Measurements from ENCODE around the gene IL23R.
"Not testable (repeated sequence)": the region's sequence is repeated elsewhere in the genome, so short reads cannot be mapped to it uniquely, and the experiment has no call there.

IL23R gene

GRCh38 chr1:67146539-67146938, 19.7 kb upstream of the IL23R start:
- no peak for DNase-seq (ENCODE audit: insufficient read length, low spot score)
- no peak for FAIRE-seq
- no peak for TF ChIP-seq SPI1 (IDR thresholded peaks at IDR 0.05; ENCODE audit: low read depth, low read length)
- TF ChIP-seq POLR2A (IDR thresholded peaks at IDR 0.05; ENCODE audit: low read depth, low read length): no peak
- TF ChIP-seq TAF1 (IDR thresholded peaks at IDR 0.05; ENCODE audit: low read depth, low read length): no peak
- no peak for TF ChIP-seq POU2F2 (IDR thresholded peaks at IDR 0.05; ENCODE audit: low read depth, low read length)
- no peak for TF ChIP-seq PAX5 (IDR thresholded peaks at IDR 0.05; ENCODE audit: insufficient read depth, low read length, severe bottlenecking)

DNA sequence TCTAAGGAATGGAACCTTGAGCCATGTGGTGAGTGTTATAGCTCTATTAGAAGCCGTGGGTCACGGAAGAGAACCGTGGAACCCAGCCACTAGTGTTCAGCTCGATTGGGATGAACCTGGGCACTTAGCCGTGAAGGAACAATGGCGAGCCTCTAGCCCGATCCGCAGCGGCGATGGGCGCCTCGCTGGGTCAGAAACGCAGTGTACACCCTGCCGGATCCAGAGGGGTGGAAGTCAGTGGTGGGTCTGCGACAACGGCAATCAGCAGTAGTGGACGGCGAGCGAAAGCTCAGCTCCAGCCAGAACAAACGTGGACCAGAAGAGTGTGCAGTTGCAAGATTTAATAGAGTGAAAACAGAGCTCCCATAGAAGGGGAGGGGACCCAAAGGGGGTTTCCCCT, 18.3 kb upstream of the IL23R start:
- DNase-seq (ENCODE audit: insufficient read length, low spot score): not testable (repeated sequence)
- FAIRE-seq: peak; percentile 26

DNA sequence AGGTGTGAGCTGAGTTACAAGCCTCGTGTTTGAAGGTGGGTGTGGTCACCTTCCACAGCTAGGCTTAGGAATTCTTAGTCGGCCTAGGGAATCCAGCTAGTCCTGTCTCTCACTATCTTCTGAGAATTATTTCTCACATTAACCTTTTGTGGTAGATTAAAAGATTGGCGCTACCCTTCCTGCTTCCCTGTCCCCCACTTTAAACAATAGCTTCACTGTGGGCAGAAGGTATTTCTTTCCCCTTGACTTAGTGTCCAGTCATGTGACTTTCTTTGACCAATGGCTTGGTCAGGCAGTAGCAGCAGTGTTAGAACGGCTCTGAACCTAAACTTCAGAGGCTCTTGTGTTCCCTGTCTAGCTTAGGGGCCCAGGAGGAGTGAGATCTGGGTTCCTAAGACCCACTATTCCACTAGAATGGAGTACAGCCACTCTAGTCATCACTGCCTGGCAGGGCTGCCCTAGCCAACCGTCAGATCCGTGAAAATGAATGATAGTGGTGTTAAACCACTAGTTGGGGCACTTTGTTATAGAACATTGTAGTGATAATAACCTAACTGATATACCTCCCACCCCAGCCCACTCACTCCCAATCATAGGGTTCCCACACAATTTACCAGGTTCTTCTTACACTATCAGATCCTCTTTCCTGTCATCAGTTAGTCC, 17.6 kb upstream of the IL23R start:
- DNase-seq (ENCODE audit: insufficient read length, low spot score) (no peak), FAIRE-seq (peak; percentile 57)
- TF ChIP-seq TAF1 (IDR thresholded peaks at IDR 0.05; ENCODE audit: low read depth, low read length) (no peak), POLR2AphosphoS5 (IDR thresholded peaks at IDR 0.05; ENCODE audit: low read depth, low read length) (no peak), PAX5 (IDR thresholded peaks at IDR 0.05; ENCODE audit: insufficient read depth, low read length, severe bottlenecking) (no peak), POLR2A (IDR thresholded peaks at IDR 0.05; ENCODE audit: low read depth, low read length) (no peak), POU2F2 (IDR thresholded peaks at IDR 0.05; ENCODE audit: low read depth, low read length) (no peak), SPI1 (IDR thresholded peaks at IDR 0.05; ENCODE audit: low read depth, low read length) (no peak)

GRCh38 chr1:67149179-67149770, 17.0 kb upstream of the IL23R start:
- TF ChIP-seq POLR2A (IDR thresholded peaks at IDR 0.05; ENCODE audit: low read depth, low read length) (no peak), POU2F2 (IDR thresholded peaks at IDR 0.05; ENCODE audit: low read depth, low read length) (no peak), POLR2AphosphoS5 (IDR thresholded peaks at IDR 0.05; ENCODE audit: low read depth, low read length) (no peak), PAX5 (IDR thresholded peaks at IDR 0.05; ENCODE audit: insufficient read depth, low read length, severe bottlenecking) (no peak), SPI1 (IDR thresholded peaks at IDR 0.05; ENCODE audit: low read depth, low read length) (no peak), TAF1 (IDR thresholded peaks at IDR 0.05; ENCODE audit: low read depth, low read length) (no peak)
- FAIRE-seq (peak; percentile 76), DNase-seq (ENCODE audit: insufficient read length, low spot score) (peak; percentile 38)

GRCh38 chr1:67150931-67151330, 15.3 kb upstream of the IL23R start:
- DNase-seq (ENCODE audit: insufficient read length, low spot score): no peak
- TF ChIP-seq PAX5 (IDR thresholded peaks at IDR 0.05; ENCODE audit: insufficient read depth, low read length, severe bottlenecking): no peak
- no peak for TF ChIP-seq POLR2AphosphoS5 (IDR thresholded peaks at IDR 0.05; ENCODE audit: low read depth, low read length)
- TF ChIP-seq SPI1 (IDR thresholded peaks at IDR 0.05; ENCODE audit: low read depth, low read length): no peak
- 0 out of 2 replicates have a peak, but pooled peaks have one; percentile 18 for TF ChIP-seq POU2F2 (IDR thresholded peaks at IDR 0.05; ENCODE audit: low read depth, low read length)
- no peak for FAIRE-seq

- DNase-seq (ENCODE audit: insufficient read length, low spot score): no peak
- peak; percentile 9 for FAIRE-seq
- TF ChIP-seq POU2F2 (IDR thresholded peaks at IDR 0.05; ENCODE audit: low read depth, low read length): no peak
These were observed 7.9 kb upstream of the IL23R start for GRCh38 chr1:67158401-67158800.

- FAIRE-seq: no peak
- no peak for TF ChIP-seq POLR2AphosphoS5 (IDR thresholded peaks at IDR 0.05; ENCODE audit: low read depth, low read length)
- TF ChIP-seq POLR2A (IDR thresholded peaks at IDR 0.05; ENCODE audit: low read depth, low read length): no peak
- TF ChIP-seq SPI1 (IDR thresholded peaks at IDR 0.05; ENCODE audit: low read depth, low read length): no peak
- no peak for TF ChIP-seq POU2F2 (IDR thresholded peaks at IDR 0.05; ENCODE audit: low read depth, low read length)
- no peak for TF ChIP-seq TAF1 (IDR thresholded peaks at IDR 0.05; ENCODE audit: low read depth, low read length)
- no peak for TF ChIP-seq PAX5 (IDR thresholded peaks at IDR 0.05; ENCODE audit: insufficient read depth, low read length, severe bottlenecking)
- DNase-seq (ENCODE audit: insufficient read length, low spot score): no peak
These were observed 7.0 kb upstream of the IL23R start for GRCh38 chr1:67159233-67159632.

GRCh38 chr1:67162954-67163353, 3.3 kb upstream of the IL23R start:
- FAIRE-seq (no peak), DNase-seq (ENCODE audit: insufficient read length, low spot score) (no peak)
- TF ChIP-seq PAX5 (IDR thresholded peaks at IDR 0.05; ENCODE audit: insufficient read depth, low read length, severe bottlenecking): no peak
- TF ChIP-seq POLR2AphosphoS5 (IDR thresholded peaks at IDR 0.05; ENCODE audit: low read depth, low read length): no peak
- TF ChIP-seq POU2F2 (IDR thresholded peaks at IDR 0.05; ENCODE audit: low read depth, low read length): no peak
- no peak for TF ChIP-seq POLR2A (IDR thresholded peaks at IDR 0.05; ENCODE audit: low read depth, low read length)
- TF ChIP-seq TAF1 (IDR thresholded peaks at IDR 0.05; ENCODE audit: low read depth, low read length): no peak
- TF ChIP-seq SPI1 (IDR thresholded peaks at IDR 0.05; ENCODE audit: low read depth, low read length): no peak

GRCh38 chr1:67165468-67166041, 699 bp upstream of the IL23R start:
- DNase-seq (ENCODE audit: insufficient read length, low spot score): no peak
- TF ChIP-seq PAX5 (IDR thresholded peaks at IDR 0.05; ENCODE audit: insufficient read depth, low read length, severe bottlenecking) (no peak), POU2F2 (IDR thresholded peaks at IDR 0.05; ENCODE audit: low read depth, low read length) (no peak), TAF1 (IDR thresholded peaks at IDR 0.05; ENCODE audit: low read depth, low read length) (no peak), SPI1 (IDR thresholded peaks at IDR 0.05; ENCODE audit: low read depth, low read length) (no peak), POLR2AphosphoS5 (IDR thresholded peaks at IDR 0.05; ENCODE audit: low read depth, low read length) (no peak)
- peak; percentile 69 for FAIRE-seq

- DNase-seq (ENCODE audit: insufficient read length, low spot score): no peak
- no peak for FAIRE-seq
- TF ChIP-seq POU2F2 (IDR thresholded peaks at IDR 0.05; ENCODE audit: low read depth, low read length) (no peak), TAF1 (IDR thresholded peaks at IDR 0.05; ENCODE audit: low read depth, low read length) (no peak), POLR2AphosphoS5 (IDR thresholded peaks at IDR 0.05; ENCODE audit: low read depth, low read length) (no peak)
These were observed 3.2 kb downstream of the IL23R start for GRCh38 chr1:67169496-67169895.
